SK-N-SH treated with all-trans-retinoic acid at 6 μM for 48 hours (cell line): ENCODE results near the gene DPYD.

Experiments used
- ATAC-seq: fragments of 200-7000 bp; cut with Tn5 transposase; 3 replicates; pipeline ENCODE4 v1.9.1; 2020; ENCODE audit warnings: mild to moderate bottlenecking, moderate library complexity
- BACH2 ChIP-seq: fragments of 250-450 bp; sonication (Bioruptor Pico); IDR thresholded peaks from 2 replicates; pipeline ENCODE4 v1.9.0; 2021; ENCODE audit warnings: mild to moderate bottlenecking, borderline replicate concordance
- CSRNP3 ChIP-seq: fragments of 250-450 bp; sonication (Bioruptor Pico); IDR thresholded peaks from 2 replicates; pipeline ENCODE4 v1.5.1; 2021; ENCODE audit warnings: mild to moderate bottlenecking, moderate library complexity
- ESRRG ChIP-seq: fragments of 250-450 bp; sonication (Bioruptor Pico); IDR thresholded peaks from 2 replicates; pipeline ENCODE4 v1.6.1; 2021; ENCODE audit warnings: mild to moderate bottlenecking
- GLIS3 ChIP-seq: fragments of 250-450 bp; sonication (Bioruptor Pico); IDR thresholded peaks from 2 replicates; pipeline ENCODE4 v1.5.0; 2020; ENCODE audit warnings: mild to moderate bottlenecking, moderate library complexity
- ISL1 ChIP-seq: fragments of 250-450 bp; sonication (Bioruptor Pico); IDR thresholded peaks from 2 replicates; pipeline ENCODE4 v2.1.2; 2022; ENCODE audit warnings: mild to moderate bottlenecking, moderate library complexity
- OSR1 ChIP-seq: fragments of 250-450 bp; sonication (Bioruptor Pico); IDR thresholded peaks from 2 replicates; pipeline ENCODE4 v1.8.0; 2022; ENCODE audit warnings: moderate library complexity, mild to moderate bottlenecking, inconsistent platforms
- PATZ1 ChIP-seq: fragments of 250-450 bp; sonication (Bioruptor Pico); IDR thresholded peaks from 2 replicates; pipeline ENCODE4 v1.8.0; 2020; ENCODE audit warnings: mild to moderate bottlenecking, moderate library complexity, borderline replicate concordance
- POU6F1 ChIP-seq: fragments of 250-450 bp; sonication (Bioruptor Pico); IDR thresholded peaks from 2 replicates; pipeline ENCODE4 v1.8.0; 2021; ENCODE audit warnings: low read depth, mild to moderate bottlenecking, moderate library complexity, borderline replicate concordance
- PPARA ChIP-seq: fragments of 250-450 bp; sonication (Bioruptor Pico); IDR thresholded peaks from 2 replicates; pipeline ENCODE4 v1.5.0; 2020; ENCODE audit warnings: mild to moderate bottlenecking, borderline replicate concordance
- TCF4 ChIP-seq: fragments of 250-450 bp; sonication (Bioruptor Pico); IDR thresholded peaks from 2 replicates; pipeline ENCODE4 v1.8.0; 2021; ENCODE audit warnings: mild to moderate bottlenecking, moderate library complexity, borderline replicate concordance
- TSHZ2 ChIP-seq: fragments of 250-450 bp; sonication (Bioruptor Pico); IDR thresholded peaks from 2 replicates; pipeline ENCODE4 v1.5.0; 2020; ENCODE audit warnings: mild to moderate bottlenecking, moderate library complexity
- ZC3H10 ChIP-seq: fragments of 250-450 bp; sonication (Bioruptor Pico); IDR thresholded peaks from 2 replicates; pipeline ENCODE4 v1.5.1; 2021; ENCODE audit warnings: mild to moderate bottlenecking, moderate library complexity
- ZFP3 ChIP-seq: fragments of 250-450 bp; sonication (Bioruptor Pico); IDR thresholded peaks from 2 replicates; pipeline ENCODE4 v1.5.0; 2020; ENCODE audit warnings: mild to moderate bottlenecking, moderate library complexity
- ZNF565 ChIP-seq: fragments of 450-650 bp; formaldehyde crosslinking; conservative IDR thresholded peaks from 2 replicates; pipeline ENCODE4 v1.5.0; 2020; ENCODE audit warnings: low read depth, mild to moderate bottlenecking, moderate library complexity
- ZNF70 ChIP-seq: fragments of 450-650 bp; formaldehyde crosslinking; IDR thresholded peaks from 2 replicates; pipeline ENCODE4 v1.5.0; 2020; ENCODE audit warnings: mild to moderate bottlenecking, moderate library complexity

DPYD gene

GRCh38 chr1:97364086-97364485 is 556.7 kb downstream of the DPYD start (continued):
- TF ChIP-seq ZC3H10 (no peak), GLIS3 (CRISPR knock-in tag) (no peak), POU6F1 (CRISPR knock-in tag) (no peak)

- no peak for ATAC-seq
- TF ChIP-seq OSR1 (CRISPR knock-in tag) (no peak), POU6F1 (CRISPR knock-in tag) (no peak), CSRNP3 (CRISPR knock-in tag) (no peak), BACH2 (CRISPR knock-in tag) (no peak), ZNF565 (CRISPR knock-in tag) (no peak), ZNF70 (CRISPR knock-in tag) (no peak), PPARA (CRISPR knock-in tag) (no peak), PATZ1 (no peak), TSHZ2 (CRISPR knock-in tag) (no peak), TCF4 (CRISPR knock-in tag) (no peak), ZFP3 (CRISPR knock-in tag) (no peak)
Observed at GRCh38 chr1:97356309-97356708, 564.5 kb downstream of the DPYD start.

- no peak for TF ChIP-seq POU6F1 (CRISPR knock-in tag)
- no peak for TF ChIP-seq ZNF565 (CRISPR knock-in tag)
- TF ChIP-seq ISL1 (CRISPR knock-in tag) = no peak
- TF ChIP-seq ESRRG = no peak
- TF ChIP-seq CSRNP3 (CRISPR knock-in tag) = no peak
- no peak for ATAC-seq
Observed at GRCh38 chr1:97352936-97353382, 567.9 kb downstream of the DPYD start.
